Peyer's patch (tissue), 4 donors: ENCODE results near the gene STXBP1.

Experiments used
- CTCF ChIP-seq, 6 experiments: fragments of 450-650 bp in 4 of 6; fragments of 200-600 bp in 2 of 6; sonication (generic) in 1 of 6; IDR thresholded peaks; one replicate each; pipeline ENCODE4 v1.5.1; 2017 to 2019; ENCODE audit warnings: antibody characterized with exemption in 6 of 6, mild to moderate bottlenecking in 3 of 6, moderate library complexity in 1 of 6
- POLR2A ChIP-seq, 2 donors: fragments of 450-650 bp; IDR thresholded peaks; one replicate each; pipeline ENCODE4 v1.5.1; 2017; ENCODE audit warnings: antibody characterized with exemption in 2 of 2, mild to moderate bottlenecking in 2 of 2, moderate library complexity in 2 of 2

GRCh38 chr9:127580366-127580765 lies 31.7 kb upstream of the STXBP1 start:
- TF ChIP-seq POLR2A (IDR thresholded peaks at IDR 0.05) = no peak
- TF ChIP-seq CTCF (IDR thresholded peaks at IDR 0.05) = no peak
